NCI-H460 (cell line): ENCODE results near the gene CACNA1S. TPM values are rescaled to one million over a fixed set of nuclear protein-coding genes. Genes with fewer than 3 reads are reported as not detected.

Experiments used
- DNase-seq: peaks from one replicate; pipeline ENCODE4 v3.0.0-alpha.2; 2016; ENCODE audit warnings: low read depth; ENCODE audit errors: extremely low read depth
- total RNA-seq: library from RNA; depleted of rRNA; stranded (reverse); fragments of >200 nt; shearing (Covaris generic); gene quantifications from 2 replicates; pipeline ENCODE4 v1.2.3, GENCODE V29; 2014

Gene CACNA1S
- total RNA-seq, 1 experiment from 2014 or later: not detected

DNA sequence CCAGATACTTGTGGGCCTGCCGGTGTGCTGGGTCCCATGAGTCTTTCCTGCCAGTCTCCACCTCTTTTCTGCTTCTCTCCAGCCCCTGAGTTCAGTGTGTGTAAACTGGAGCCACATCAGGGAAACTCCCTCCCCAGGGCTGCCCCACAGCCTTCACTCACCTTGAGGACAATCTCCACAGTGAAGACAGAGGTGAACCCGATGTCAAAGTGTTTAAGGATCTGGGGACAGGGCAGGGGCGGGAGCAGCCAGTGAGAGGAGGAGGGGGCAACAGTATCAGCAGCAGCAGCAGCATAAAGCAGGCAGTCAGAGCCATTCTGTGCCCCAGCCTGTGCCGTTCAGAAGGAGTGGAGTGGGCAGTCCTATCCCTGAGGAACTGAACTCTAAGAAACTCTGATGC is 43.2 kb downstream of the CACNA1S start:
- DNase-seq: no peak

DNA sequence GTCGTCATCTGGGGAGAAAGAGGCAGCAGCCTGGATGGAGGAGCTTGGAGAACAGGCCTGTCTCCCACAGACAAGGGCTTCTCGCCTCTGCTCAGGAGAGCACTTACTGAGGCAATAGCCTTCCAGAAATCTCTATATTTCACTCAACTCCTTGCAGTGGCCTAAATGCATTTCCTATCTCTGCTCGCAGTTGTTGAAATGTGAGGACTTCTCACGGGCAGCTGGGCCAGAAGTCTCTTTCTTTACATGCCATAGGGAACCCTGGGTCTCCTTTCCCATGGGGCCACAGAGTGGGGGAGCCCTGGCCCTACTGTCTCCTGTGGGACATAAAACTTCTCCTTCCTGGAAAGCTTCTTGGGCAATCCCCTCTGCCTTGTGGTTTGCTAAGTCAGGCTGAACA is 45.2 kb downstream of the CACNA1S start:
- DNase-seq: no peak

DNA sequence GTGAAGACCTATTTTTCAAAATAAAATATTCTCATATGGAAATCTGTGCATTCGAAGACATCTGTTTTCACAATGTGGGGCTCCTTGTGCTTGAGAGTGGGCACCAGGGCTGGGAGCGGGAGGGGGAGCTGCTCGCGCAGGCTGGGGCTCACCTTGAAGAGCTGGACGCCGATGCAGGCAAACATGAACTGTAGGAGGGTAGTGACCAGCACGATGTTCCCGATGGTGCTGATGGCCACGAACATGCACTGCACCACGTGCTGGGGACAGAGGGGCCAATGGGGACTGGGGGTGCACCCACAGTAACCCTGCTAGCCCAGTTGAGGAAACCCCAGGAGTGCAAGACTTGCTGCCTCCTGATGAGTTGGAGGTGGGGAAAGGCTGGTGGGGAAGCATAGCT is 46.5 kb downstream of the CACNA1S start:
- no peak for DNase-seq

DNA sequence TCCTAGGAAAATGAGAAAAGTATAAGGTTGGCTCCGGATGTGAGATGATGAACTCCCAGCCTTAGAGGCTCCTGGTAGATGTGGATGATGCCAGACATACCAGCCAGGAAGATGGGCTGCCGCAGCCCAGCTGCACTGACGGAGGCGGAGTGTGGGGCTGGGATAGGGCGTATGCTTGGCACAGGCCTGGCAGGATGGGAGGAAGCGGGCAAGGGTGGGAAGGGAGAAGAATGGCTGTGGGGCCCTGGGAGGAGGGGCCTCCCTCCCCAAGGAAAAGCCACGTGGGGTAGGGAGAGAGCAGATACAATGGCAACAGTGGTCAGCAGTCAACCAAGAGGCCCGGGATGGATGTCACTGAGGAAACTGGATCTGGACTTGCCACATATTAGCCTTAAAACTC is 47.4 kb downstream of the CACNA1S start:
- no peak for DNase-seq

DNA sequence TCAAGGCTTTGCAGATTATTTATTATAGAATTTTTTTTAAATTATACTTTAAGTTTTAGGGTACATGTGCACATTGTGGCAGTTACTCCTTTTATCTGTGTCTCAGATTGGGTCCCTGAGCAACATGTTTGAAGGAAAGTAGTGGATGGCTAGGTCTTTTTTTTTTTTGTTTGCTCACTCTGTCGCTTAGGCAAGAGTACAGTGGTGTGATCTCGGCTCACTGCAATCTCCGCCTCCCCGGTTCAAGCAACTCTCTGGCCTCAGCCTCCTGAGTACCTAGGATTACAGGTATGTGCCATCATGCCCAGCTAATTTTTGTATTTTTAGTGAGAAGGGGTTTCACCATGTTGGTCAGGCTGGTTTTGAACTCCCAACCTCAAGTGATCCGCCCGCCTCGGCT is 49.1 kb downstream of the CACNA1S start:
- DNase-seq: no peak

DNA sequence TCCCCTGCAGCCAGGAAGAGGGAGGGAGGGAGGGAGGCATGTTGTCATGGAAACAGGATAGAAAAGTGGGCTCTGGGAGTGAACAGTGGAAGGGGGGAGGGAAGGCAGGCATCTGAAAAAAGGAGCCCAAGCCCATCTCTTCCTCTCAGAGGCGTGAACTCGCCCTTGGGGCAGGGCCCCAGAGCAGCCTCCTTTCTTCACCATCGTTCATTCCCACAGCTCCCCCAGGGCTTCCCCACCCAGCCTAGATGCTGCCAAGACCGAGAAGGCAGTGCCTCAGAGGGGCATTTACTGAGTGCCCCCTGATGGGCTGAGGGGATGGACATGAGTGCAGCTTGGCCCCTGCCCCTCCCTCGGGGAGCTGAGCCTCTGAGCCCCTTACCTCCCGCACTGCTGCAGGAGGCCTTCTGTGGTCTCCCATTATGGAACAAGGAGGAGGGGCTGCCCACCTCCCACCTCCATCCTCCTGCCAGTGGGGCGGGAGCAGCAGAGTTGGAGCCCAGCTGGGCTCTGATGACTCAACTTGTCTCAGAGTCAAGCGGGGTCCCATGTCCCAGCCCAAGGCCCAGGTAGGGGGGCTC is 49.6 kb downstream of the CACNA1S start:
- no peak for DNase-seq

DNA sequence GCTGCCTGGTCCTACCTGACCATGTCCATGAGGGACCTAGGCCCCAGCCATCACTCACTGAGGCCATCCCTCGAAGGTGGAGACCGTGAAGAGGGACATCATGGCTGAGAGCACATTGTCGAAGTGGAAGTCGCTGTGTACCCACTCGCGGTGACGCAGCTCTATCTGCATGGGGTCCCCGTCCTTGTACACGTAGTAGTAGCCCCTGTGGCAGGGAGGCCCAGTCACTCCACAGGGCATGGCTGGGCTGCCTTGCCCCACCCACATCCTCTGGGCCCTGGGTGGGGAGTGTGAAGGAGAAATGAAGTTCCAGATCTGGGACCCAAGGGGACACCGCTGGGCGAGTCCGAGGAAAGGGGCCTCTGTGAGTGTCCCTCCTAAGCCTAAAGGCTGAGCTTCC is 50.3 kb downstream of the CACNA1S start:
- DNase-seq: no peak

DNA sequence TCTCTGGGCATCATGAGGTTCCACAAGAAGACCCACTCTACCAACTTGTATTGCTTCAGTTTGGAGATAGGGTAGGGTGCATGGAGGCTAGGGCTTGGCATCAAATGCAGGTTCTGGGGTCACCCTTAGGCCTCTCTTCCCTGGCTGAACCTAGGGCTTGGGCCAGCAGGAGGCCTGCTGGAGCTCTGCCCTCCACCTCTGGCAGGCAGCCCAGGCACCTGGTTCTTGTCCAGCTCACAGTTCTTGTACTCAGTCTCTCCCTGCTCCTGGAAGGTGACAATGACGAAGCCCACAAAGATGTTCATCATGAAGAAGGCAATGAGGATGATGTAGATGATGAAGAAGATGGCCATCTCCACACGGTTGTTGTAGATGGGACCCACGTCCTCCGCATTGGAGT is 51.2 kb downstream of the CACNA1S start:
- DNase-seq: no peak

DNA sequence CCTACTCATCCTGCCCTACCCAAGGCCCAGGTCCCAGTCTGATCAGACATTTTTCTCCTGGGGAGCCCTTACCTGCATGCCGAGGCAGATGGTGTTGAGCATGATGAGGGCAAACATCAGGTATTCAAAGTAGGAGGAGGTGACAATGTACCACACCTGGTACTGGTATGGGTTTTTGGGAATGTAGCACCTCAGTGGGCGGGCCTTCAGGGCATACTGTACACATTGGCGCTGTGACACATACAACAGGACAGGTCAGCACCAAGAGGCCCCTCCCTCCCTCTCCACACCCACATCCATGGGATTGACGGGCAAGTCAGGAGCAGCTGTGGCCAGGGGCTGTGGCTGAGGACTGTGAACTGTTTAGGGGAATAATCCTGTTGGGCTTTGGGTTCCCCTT is 51.6 kb downstream of the CACNA1S start:
- no peak for DNase-seq

DNA sequence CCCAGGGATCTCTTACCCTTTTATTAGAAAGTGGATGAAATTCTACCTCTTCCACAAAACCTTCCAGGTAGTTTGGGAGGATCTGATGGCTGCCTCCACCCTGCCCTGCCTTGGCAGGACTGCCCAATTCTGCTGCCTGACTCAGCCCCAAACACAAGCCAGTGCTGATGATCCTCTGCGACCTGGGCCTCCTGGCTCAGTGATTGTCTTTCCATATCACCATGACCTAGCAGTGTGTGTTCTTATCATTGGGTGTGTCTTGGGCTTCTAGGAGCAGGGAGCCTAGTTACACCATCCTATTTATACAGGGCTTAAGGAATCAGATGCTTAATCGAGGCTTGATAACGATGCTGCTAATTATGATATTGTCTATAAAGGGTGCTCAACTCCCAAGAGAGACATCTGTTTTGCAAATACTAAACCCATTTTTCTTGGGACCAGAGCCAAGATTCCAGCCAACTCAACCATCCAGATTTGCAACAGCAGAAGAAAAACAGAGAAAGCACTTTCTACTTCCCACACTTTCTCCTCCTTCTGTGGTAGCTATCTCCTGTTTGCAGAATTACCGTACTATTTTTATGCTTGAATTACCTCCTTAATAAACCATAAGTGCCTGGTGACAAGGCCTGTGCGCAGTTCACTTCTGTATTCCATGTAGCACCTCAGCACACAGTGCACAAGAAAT is 52.2 kb downstream of the CACNA1S start:
- no peak for DNase-seq

DNA sequence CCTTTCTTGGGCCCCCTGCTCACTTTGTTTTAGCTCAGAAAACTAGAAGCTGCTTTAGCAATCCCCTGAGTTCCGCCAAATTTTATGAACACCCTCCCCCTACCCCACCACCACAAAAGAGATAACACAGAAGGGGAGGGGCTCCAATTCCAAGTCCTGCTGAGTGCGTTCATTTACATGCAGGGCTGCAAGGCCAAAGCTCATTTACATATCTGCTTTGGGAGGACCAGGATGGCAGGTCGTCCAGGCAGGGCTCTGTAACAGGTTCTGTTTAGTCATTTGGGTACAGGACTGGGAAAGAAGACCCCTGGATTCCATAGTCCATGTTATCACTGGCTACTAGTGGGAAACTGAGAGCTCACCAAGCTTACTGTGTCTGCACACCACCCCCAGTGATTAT is 52.8 kb downstream of the CACNA1S start:
- DNase-seq: no peak

DNA sequence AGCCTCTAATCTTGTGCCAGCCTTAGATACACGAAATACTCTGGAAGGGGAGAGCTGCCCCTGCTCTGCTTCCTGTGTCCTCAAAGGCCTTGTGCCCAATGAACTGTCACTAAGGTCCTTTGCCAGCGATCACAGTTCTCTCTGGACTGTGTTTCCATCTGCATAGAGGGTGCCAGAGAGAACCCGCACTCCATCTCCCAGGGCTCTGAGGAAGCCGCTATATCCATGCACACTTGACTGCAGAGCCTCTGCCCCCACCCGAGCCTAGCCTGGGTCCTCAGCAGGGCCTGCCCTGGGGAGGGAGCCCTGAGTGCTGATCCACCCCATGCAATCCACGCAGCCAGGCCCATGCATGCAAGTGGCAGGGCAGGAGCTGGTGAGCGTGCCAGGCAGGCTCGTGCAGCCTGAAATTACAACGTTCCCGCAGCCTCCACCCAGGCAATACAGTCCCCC is 58.1 kb downstream of the CACNA1S start:
- no peak for DNase-seq

DNA sequence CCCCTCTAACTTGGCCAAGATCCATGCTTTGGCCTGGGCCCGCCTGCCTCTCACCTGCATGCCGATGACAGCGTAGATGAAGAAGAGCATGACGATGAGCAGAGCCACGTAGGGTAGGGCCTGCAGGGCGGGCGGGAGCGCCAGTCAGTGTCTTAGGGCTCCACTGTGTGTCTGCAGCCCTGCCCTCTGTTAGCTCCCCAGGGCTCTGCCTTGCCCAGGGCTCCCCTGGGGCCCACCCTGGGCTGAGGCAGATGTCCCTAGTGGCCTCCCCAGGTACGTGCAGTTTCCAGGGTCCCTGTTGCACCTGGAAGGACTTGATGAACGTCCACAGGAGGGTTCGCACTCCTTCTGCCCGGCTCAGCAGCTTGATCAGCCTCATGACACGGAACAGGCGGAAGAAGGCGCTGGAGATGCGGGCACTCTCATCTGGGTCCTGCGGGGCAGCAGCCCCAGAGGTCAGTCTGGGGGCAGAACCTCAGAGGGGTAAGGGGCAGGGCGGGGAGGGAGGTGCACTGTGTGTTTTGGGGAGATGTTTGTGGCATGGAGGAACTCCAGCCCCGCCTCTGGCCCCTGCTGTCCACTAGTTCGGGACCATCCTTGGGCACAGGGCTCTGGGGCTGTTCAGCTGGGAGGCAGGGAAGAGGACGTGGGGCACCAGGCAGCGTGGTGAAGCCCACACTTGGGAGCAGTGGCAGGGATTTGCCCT is 58.9 kb downstream of the CACNA1S start:
- no peak for DNase-seq

DNA sequence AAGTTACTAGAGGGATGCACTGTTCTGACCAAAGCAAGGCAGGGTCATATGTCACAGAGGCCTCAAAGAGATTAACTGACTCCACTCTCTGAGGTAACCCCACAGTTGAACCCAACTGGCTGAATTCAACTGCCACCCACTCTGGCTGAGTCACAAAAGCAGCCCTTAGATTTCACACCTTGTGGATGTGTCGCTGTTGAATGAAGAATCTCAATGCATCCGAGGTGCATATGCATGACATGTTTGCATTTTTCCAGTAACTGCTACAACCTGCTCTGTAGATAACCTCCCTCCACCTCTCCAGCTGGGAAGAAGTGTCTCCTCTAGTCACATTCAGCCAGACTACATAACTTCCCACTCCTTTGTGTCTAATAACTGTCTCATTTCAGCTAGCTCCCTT is 60.8 kb downstream of the CACNA1S start:
- no peak for DNase-seq

DNA sequence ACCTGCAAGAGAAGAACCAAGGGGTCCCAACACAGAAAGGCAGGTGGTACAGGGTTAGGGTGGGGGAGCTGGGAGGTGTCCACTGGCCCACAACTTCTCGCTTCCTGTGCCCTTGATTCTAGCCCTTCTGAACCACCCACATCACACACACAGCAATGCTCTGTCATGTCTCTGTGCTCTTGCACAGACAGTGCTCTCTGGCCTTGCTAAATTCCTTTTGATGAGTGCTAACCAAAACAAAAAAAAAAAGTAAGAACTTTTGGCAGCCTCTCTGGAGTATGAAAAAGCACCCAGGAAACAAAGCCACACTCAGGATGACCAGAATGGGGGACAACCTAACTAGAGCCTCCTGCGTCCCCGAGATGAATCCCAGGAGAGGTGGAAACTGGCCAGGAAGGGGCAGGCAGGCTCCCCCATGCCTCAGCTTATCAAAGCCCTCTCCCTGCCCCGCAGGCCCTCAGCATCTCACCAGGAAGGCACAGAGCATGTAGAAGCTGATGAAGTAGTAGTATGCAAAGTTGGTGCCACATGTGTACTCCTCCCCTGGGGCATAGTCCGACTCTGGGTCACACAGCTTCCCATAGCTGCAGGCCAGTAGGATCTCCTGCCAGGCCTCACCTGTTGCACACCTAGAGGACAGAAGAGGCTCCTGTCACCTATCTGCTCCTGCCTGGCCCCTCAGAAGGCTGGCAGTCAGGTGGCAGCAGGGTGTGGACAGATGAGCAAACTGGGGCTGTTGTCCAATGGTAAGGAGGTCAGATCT is 61.5 kb downstream of the CACNA1S start:
- DNase-seq: no peak

DNA sequence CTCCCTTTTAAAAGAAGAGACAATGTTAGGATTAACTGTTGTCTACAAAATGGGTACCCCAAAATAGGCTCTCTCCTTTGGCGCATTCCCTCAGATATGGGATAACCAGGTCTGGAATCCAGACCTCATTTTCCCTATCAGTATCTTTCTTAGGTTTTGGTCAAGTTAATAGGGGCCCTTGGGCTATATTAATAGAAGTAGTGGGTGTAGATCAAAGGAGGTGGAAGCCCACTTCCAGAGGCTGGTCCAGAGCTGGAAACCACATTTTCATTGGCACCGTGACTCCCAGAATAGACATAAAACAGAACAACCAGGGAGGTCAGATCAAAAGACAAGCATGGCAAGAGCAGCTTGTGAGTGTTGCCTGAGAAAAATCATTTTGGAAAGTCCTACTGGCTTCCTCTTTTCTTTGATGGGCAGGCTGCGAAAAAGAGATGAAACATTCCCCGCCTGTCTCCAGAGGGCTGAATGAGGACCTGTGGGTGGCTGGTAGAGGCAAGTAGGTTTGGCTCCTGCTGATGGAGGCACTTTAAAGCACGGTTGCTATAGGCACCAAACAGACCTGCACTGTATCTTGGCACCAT is 62.9 kb downstream of the CACNA1S start:
- no peak for DNase-seq

DNA sequence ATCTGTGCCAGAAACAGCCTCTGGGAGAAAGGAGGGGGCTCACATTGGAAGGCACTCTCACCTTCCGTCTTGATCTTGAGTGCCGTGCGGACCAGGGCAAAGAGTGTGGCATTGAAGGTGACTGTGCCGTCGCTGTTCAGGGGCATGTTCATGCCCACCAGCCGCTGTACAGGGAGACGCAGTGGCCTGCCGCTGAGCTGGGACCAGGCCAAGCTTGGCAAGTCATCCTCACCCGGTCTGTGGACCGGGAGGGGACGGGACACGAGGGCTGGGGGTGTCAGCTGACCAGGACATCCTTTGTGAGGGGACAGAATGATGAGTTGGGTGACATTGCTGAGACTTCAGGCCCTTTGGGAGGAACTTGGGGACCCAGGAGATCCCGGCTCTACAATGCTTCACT is 63.7 kb downstream of the CACNA1S start:
- DNase-seq: no peak

DNA sequence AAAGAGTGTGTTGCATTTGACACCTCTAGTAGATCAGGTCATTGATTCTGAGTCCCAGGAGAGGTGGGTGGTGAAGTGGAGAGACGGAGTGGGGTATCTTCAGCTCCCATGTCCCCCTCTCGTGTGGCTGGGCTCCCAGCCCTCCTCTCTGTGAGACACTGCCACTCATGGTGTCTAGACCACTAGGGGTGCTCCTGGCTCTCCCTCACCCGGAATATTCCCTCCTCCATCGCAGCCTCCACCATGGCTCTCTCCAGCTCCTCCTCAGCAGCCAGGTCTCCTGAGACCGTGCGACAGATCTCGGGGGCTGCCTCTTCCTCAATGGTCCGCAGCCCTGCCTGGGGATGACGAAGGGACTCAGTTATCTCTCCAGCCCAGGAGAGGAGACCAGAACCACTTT is 68.1 kb downstream of the CACNA1S start:
- no peak for DNase-seq

DNA sequence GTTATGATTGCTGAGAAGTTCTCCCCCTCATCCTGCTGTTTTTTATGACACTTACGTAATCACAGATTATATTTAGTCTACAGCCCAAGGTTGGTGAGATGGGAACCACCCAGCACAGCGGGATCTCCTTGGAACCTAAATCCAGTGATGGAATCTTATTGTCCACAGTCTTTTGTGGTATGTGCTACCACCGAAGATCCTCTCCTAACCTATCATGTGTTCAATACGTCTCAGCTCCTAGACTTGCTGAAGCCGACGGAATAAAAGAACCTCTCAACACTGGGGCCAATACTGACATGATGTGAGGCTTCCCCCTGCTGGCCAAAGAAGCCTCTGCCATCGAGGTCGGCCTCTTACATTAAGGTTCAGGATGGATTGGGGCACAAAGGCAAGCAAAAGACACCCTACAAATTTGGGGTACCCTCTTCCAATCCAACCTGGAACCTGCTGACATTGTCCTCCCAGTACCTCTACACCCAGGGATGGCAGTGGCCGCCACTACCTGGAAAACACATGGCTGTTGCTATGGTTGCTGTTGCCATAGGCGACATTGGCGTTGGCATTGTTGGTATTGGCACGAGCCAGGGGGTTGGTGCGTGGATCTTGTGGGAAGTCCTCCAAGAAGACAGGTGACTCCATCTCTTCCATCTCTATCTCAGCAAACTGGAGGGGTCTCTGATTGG is 69.3 kb downstream of the CACNA1S start:
- DNase-seq: peak; percentile 54

DNA sequence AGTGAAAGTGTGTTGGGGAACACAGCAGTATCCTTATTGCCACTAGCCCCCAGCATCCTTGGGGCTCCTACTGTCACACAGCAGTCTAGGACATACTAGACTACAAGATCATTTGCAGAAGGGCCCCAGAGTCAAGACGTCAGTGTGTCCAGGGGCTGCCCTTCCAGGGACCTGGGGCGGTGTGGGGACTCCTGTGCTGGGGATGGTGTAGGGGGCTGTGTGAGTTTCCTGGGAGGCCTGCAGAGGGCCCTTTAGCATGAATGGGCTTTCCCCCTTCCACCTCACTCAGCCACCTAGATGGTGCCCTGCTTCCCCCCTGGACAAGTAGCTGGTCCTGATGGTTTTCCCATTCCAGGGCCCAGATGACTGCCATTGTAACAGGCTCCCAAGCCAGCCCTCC is 71.2 kb downstream of the CACNA1S start:
- DNase-seq: no peak
